Upper lobe of left lung (tissue), 6 donors: ENCODE data around the gene ARHGEF10L. TPM values are rescaled to one million over a fixed set of nuclear protein-coding genes. Genes with fewer than 3 reads are reported as not detected.
A peak's percentile ranks its signal among the peaks of the same experiment; 100 is the strongest.

Experiments used
- ATAC-seq, 2 donors: fragments of 200-7000 bp; cut with Tn5 transposase; one replicate each; pipeline ENCODE4 v1.9.1; 2022; ENCODE audit warnings: mild to moderate bottlenecking in 2 of 2, moderate library complexity in 2 of 2; ENCODE audit not compliant: low FRiP score in 2 of 2
- DNase-seq, 2 donors: peaks; one replicate each; pipeline ENCODE4 v3.0.0-alpha.2; 2019 to 2020
- H3K27ac ChIP-seq, 4 donors: fragments of 200-600 bp; sonication (generic); one replicate each; pipeline ENCODE4 v1.5.1; 2016 to 2019
- H3K27me3 ChIP-seq, 4 donors: fragments of 200-600 bp; sonication (generic); one replicate each; pipeline ENCODE4 v1.5.1; 2017 to 2019
- H3K36me3 ChIP-seq, 4 donors: fragments of 200-600 bp; sonication (generic); one replicate each; pipeline ENCODE4 v1.5.1; 2016 to 2019
- H3K4me1 ChIP-seq, 4 donors: fragments of 200-600 bp; sonication (generic); one replicate each; pipeline ENCODE4 v1.5.1; 2018 to 2019
- H3K4me3 ChIP-seq, 4 donors: fragments of 200-600 bp; sonication (generic); one replicate each; pipeline ENCODE4 v1.5.1; 2017 to 2019; ENCODE audit warnings: mild to moderate bottlenecking in 2 of 4, moderate library complexity in 1 of 4
- H3K9me3 ChIP-seq, 4 donors: fragments of 200-600 bp; sonication (generic); one replicate each; pipeline ENCODE4 v1.5.1; 2018 to 2019
- EP300 ChIP-seq, 4 donors: sonication (generic); formaldehyde crosslinking; IDR thresholded peaks; one replicate each; pipeline ENCODE4 v1.5.1; 2017; ENCODE audit warnings: antibody characterized with exemption in 4 of 4, control low read depth in 2 of 4
- POLR2A ChIP-seq, 4 donors: fragments of 450-650 bp; IDR thresholded peaks; one replicate each; pipeline ENCODE4 v1.5.1; 2016 to 2017; ENCODE audit warnings: antibody characterized with exemption in 4 of 4, mild to moderate bottlenecking in 2 of 4
- POLR2AphosphoS5 ChIP-seq, 2 donors: sonication (generic); formaldehyde crosslinking; IDR thresholded peaks; one replicate each; pipeline ENCODE4 v1.5.1; 2017; ENCODE audit warnings: antibody characterized with exemption in 2 of 2
- WGBS, 2 donors: methylation state at CpG; one replicate each; pipeline ENCODE4 v1.1.5; 2017 to 2018; 5-methylcytosine and 5-hydroxymethylcytosine counted together
- total RNA-seq, 6 donors: library from RNA; depleted of rRNA in 4 of 6; stranded (reverse); fragments of >200 nt in 4 of 6; gene quantifications; one replicate each; pipeline versions ENCODE4 v1.1.0 to v1.2.1, GENCODE V29; 2016 to 2021
- TF ChIP-seq, protein P1 (sequence below), 6 experiments: fragments of 450-650 bp in 4 of 6; fragments of 200-600 bp in 2 of 6; sonication (generic) in 2 of 6; IDR thresholded peaks; one replicate each; pipeline ENCODE4 v1.5.1; 2016 to 2019; ENCODE audit warnings: antibody characterized with exemption in 6 of 6
- donor health status: DM: no; HTN: no; CAD: no; lungs with moderate emphysema.
- donor health status: DM: no; HTN: yes; CAD: no; lungs with severe emphysema.

ARHGEF10L gene
- total RNA-seq, 6 donors from 2014 or later, result 17.6 to 172 (median 50.0) TPM

- Histone ChIP-seq H3K9me3 (no peaks in the 10 kb centered on the region), H3K27me3 (no peaks in the 10 kb centered on the region), H3K4me1 (peaks cover 13 to 37% (median 24%) of the 10 kb centered on the region in 4 donors), H3K4me3 (no peak overlapping the region), H3K36me3 (no peaks in the 10 kb centered on the region), H3K27ac (peak overlapping the region in 1 of 4 donors; percentile 35)
- 29 to 55% methylated on average over 6 to 7 of the region's 7 CpGs for WGBS, 2 donors
- ATAC-seq (no peak), DNase-seq (no peak)
- TF ChIP-seq EP300 (IDR thresholded peaks at IDR 0.05) (no peak), POLR2A (IDR thresholded peaks at IDR 0.05) (no peak), POLR2AphosphoS5 (IDR thresholded peaks at IDR 0.05) (no peak)
- TF ChIP-seq, protein P1, sequence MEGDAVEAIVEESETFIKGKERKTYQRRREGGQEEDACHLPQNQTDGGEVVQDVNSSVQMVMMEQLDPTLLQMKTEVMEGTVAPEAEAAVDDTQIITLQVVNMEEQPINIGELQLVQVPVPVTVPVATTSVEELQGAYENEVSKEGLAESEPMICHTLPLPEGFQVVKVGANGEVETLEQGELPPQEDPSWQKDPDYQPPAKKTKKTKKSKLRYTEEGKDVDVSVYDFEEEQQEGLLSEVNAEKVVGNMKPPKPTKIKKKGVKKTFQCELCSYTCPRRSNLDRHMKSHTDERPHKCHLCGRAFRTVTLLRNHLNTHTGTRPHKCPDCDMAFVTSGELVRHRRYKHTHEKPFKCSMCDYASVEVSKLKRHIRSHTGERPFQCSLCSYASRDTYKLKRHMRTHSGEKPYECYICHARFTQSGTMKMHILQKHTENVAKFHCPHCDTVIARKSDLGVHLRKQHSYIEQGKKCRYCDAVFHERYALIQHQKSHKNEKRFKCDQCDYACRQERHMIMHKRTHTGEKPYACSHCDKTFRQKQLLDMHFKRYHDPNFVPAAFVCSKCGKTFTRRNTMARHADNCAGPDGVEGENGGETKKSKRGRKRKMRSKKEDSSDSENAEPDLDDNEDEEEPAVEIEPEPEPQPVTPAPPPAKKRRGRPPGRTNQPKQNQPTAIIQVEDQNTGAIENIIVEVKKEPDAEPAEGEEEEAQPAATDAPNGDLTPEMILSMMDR (IDR thresholded peaks at IDR 0.05), result no peak
These were observed 52.4 kb downstream of the ARHGEF10L start for GRCh38 chr1:17591814-17592430.

DNA sequence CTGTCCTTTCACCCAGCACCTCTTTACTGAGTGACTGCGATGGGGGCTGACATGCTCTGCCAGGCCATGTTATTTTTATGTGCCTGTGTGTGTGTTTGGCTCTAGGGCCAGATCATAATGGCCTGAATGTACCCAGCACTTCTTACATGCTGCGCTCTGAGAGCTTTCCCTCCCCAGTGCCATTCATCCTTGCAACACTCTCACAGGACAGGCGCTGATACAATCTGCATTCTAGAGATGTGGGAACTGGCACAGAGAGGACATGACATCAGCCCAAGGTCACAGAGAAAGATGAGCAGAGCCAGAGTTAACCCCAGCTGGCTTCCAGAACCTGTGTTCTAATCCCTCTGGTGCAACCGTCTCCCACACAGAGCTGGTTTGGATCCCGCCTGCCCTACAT lies 54.5 kb downstream of the ARHGEF10L start:
- no peak overlapping the region for H3K27ac ChIP-seq
- TF ChIP-seq, protein P1 (IDR thresholded peaks at IDR 0.05), result no peak
- peak in 1 of 2 donors; percentile 32 for TF ChIP-seq POLR2AphosphoS5 (IDR thresholded peaks at IDR 0.05)
- H3K27me3 ChIP-seq, result no peaks in the 10 kb centered on the region
- H3K4me3 ChIP-seq, result no peak overlapping the region
- ATAC-seq (peak in 1 of 2 donors; percentile 20), DNase-seq (no peak)
- no peaks in the 10 kb centered on the region for H3K36me3 ChIP-seq
- H3K9me3 ChIP-seq, result no peaks in the 10 kb centered on the region
- H3K4me1 ChIP-seq, result peaks cover 3 to 28% (median 19%) of the 10 kb centered on the region in 4 donors
- 68 to 80% methylated on average over 5 of the region's 5 CpGs for WGBS, 2 donors

DNA sequence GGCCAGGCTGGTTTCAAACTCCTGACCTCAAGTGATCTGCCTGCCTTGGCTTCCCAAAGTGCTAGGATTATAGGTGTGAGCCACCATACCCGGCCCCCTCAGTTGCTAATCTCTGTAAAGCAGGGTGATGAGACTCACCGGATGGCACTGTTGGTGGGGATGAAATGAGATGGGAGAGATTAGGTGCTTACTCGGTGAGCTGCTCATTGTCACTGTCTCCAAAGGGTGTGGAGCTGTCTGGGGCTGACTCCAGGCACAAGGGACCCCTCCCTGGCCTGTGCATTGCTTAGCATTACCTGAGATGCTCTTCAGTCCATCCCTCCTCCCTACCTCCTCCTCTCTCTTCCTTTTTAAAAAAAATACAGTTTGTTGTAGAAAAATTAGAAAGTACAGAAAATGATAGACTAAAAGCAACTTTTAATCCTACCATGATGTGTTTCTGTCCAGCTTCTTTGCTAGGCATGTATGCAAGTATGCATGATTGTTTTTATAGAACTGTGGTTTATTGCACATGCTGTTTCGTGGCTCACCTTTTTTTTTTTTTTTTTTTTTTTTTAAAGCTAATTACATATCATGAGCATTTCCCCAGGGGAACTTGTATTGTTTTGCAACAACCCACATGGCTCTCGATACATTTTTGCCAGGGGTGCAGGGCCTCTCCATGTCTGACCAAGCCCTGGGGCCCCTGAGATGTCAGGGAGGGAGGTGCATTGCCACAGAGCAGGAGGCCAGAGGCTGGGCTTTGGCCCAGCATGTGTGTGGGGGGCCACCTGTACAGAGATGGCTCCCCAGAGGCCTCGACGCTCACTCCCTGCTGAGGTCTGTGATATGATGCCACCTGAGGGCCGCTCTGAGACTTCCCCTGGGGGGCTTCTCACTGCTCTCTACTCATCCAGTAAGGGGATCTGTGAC lies 55.4 kb downstream of the ARHGEF10L start:
- Histone ChIP-seq H3K4me3 (no peak overlapping the region), H3K36me3 (no peaks in the 10 kb centered on the region), H3K4me1 (peaks cover 0 to 32% (median 18%) of the 10 kb centered on the region in 4 donors), H3K27me3 (no peaks in the 10 kb centered on the region), H3K9me3 (no peaks in the 10 kb centered on the region), H3K27ac (no peak overlapping the region)
- TF ChIP-seq, protein P1 (IDR thresholded peaks at IDR 0.05), result no peak
- no peak for TF ChIP-seq POLR2A (IDR thresholded peaks at IDR 0.05)
- TF ChIP-seq POLR2AphosphoS5 (IDR thresholded peaks at IDR 0.05), result no peak
- TF ChIP-seq EP300 (IDR thresholded peaks at IDR 0.05), result no peak
- WGBS, 2 donors, result 70 to 75% methylated on average over 5 to 8 of the region's 8 CpGs
- ATAC-seq (peak in 1 of 2 donors; percentile 7), DNase-seq (no peak)

DNA sequence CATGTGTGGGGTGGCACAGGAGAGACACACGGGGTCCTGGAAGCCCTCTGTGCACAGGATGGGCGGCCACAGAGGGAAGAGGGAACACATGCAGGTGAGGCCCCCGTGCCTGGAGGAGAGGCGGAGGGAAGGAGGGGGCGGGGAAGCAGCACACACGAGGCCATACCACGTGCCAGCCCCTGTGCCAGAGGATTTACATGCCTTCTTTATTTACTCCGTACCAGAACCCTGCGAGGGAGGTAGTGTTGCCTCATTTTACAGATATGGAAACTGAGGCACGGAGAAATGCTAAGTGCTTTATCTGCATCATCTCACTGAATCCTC lies 56.1 kb downstream of the ARHGEF10L start:
- ATAC-seq (no peak), DNase-seq (no peak)
- Histone ChIP-seq H3K27me3 (no peaks in the 10 kb centered on the region), H3K27ac (no peak overlapping the region), H3K4me3 (no peak overlapping the region), H3K4me1 (peaks cover 0 to 32% (median 18%) of the 10 kb centered on the region in 4 donors), H3K9me3 (no peaks in the 10 kb centered on the region), H3K36me3 (no peaks in the 10 kb centered on the region)
- TF ChIP-seq EP300 (IDR thresholded peaks at IDR 0.05) (no peak), POLR2AphosphoS5 (IDR thresholded peaks at IDR 0.05) (no peak), POLR2A (IDR thresholded peaks at IDR 0.05) (no peak)
- TF ChIP-seq, protein P1 (IDR thresholded peaks at IDR 0.05), result no peak
- WGBS, 2 donors, result 60 to 72% methylated on average over 10 of the region's 10 CpGs
